ENCODE data around the gene STK33. TPM values are rescaled to one million over a fixed set of nuclear protein-coding genes. Genes with fewer than 3 reads are reported as not detected.

STK33 gene
- 4.7 and 6.6 TPM in 2 replicates for total RNA-seq (2014; rRNA removed; shearing (Covaris generic))

GRCh38 chr11:8593935-8594909 is at the start of gene STK33:
STK33 (minus strand) TSS chr11:8594228; CDS start chr11:8474905, 119,323 bp downstream.
- Histone ChIP-seq H3K27me3 (no peaks in the 10 kb centered on the region), H3K4me3 (peak within 1 kb of the TSS; percentile 73), H3K9me3 (replicated peaks) (no peaks in the 10 kb centered on the region), H3K27ac (peak within 1 kb of the TSS; percentile 16; the same call in 1 of the 2 replicates), H3K36me3 (no peaks in the 10 kb centered on the region), H3K4me1 (peaks cover 3% of the 10 kb centered on the region; the same call in 1 of the 2 replicates)
- DNase-seq, result peak; percentile 72 to 75

GRCh38 chr11:8642196-8642841 is 48.3 kb upstream of the STK33 start:
- H3K4me1 ChIP-seq, result no peaks in the 10 kb centered on the region
- no peak overlapping the region for H3K27ac ChIP-seq
- no peaks in the 10 kb centered on the region for H3K9me3 ChIP-seq (replicated peaks)
- DNase-seq, result no peak
- no peaks in the 10 kb centered on the region for H3K36me3 ChIP-seq
- H3K4me3 ChIP-seq, result no peak overlapping the region
- no peaks in the 10 kb centered on the region for H3K27me3 ChIP-seq

- Histone ChIP-seq H3K36me3 (no peaks in the 10 kb centered on the region), H3K27ac (no peak overlapping the region), H3K27me3 (no peaks in the 10 kb centered on the region), H3K4me1 (no peaks in the 10 kb centered on the region), H3K9me3 (replicated peaks) (no peaks in the 10 kb centered on the region), H3K4me3 (no peak overlapping the region)
- no peak for DNase-seq
Measured at GRCh38 chr11:8641332-8641731, 47.3 kb upstream of the STK33 start.

DNA sequence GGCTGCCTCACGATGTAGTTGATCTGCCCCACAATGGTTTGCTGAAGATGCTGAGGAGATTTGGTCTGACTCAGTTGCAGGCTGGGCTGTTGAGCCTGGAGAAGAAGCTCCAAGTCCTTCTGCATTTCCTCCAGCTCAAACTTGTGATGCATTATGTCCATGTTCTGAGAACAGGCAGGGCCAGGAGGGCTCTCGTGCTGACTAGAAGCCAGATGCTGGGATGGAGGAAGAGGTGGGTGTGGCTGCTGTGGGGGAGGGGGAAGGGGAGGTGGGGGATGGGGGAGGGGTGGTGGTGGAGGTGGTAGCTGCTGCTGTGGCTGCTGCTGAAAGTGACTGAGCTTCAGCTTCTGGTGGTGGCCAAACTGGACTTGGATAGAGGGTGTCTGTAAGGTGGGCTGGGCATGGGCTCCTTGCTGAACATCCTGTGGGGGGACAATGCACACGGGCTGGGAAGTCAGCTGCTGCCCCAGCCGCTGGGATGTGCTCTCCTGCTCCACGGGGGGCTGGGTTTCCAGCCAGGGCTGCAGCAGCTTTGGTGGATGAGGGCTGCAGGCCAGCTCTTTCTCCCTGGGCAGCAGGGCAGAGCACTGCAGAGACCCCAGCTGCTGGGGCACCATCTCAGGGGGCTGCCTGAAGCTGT is 46.4 kb upstream of the STK33 start:
- no peaks in the 10 kb centered on the region for H3K4me1 ChIP-seq
- H3K9me3 ChIP-seq (replicated peaks), result no peaks in the 10 kb centered on the region
- no peaks in the 10 kb centered on the region for H3K27me3 ChIP-seq
- H3K4me3 ChIP-seq, result no peak overlapping the region
- DNase-seq, result no peak
- H3K36me3 ChIP-seq, result no peaks in the 10 kb centered on the region
- no peak overlapping the region for H3K27ac ChIP-seq

DNA sequence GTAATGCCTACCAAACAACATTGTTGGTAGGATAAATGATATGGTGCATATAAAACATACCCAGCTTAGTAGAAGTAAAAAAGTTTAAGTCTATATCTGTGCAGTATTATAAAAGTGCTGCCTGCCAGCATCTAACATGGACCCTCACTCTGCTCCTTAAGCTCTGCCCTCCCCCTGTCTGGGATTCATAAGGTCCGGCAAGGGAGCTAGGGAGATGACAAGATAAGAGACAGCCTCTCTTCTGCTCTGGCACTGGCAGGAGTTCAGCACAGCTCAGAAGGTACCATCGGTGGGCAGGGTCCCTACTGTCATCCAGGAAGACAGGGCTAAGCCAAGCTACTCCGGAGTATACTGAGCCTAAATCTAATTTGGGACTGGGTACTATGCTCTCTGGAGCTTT is 45.6 kb upstream of the STK33 start:
- Histone ChIP-seq H3K4me1 (no peaks in the 10 kb centered on the region), H3K4me3 (no peak overlapping the region), H3K27me3 (no peaks in the 10 kb centered on the region), H3K9me3 (replicated peaks) (no peaks in the 10 kb centered on the region), H3K27ac (no peak overlapping the region), H3K36me3 (no peaks in the 10 kb centered on the region)
- DNase-seq, result no peak

- Histone ChIP-seq H3K4me1 (no peaks in the 10 kb centered on the region), H3K36me3 (no peaks in the 10 kb centered on the region), H3K27ac (no peak overlapping the region), H3K27me3 (no peaks in the 10 kb centered on the region), H3K4me3 (no peak overlapping the region), H3K9me3 (replicated peaks) (no peaks in the 10 kb centered on the region)
- no peak for DNase-seq
Measured at GRCh38 chr11:8638300-8638699, 44.3 kb upstream of the STK33 start.

DNA sequence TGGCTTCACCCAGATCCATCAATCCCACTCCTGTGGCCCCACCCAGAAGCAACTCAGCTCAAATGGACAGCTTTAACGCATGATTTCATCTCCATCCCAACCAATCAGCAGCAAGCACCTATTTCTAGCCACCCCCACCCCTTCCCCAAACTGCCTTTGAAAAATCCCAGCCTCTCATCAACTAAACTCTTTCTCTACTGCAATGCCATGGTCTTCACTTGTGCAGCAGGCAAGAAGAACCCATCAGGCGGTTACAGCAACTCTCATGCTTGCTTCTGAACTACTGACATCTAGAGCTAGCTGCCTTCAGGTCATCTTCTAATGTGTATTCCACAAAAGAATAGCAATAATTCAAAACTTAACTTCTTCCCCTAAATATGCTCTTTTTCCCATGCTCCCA is 42.1 kb upstream of the STK33 start:
- Histone ChIP-seq H3K27ac (no peak overlapping the region), H3K9me3 (replicated peaks) (no peaks in the 10 kb centered on the region), H3K4me1 (peaks cover 10% of the 10 kb centered on the region), H3K4me3 (no peak overlapping the region), H3K36me3 (no peaks in the 10 kb centered on the region), H3K27me3 (no peaks in the 10 kb centered on the region)
- no peak for DNase-seq

- no peaks in the 10 kb centered on the region for H3K9me3 ChIP-seq (replicated peaks)
- H3K36me3 ChIP-seq, result no peaks in the 10 kb centered on the region
- DNase-seq, result no peak
- H3K27me3 ChIP-seq, result no peaks in the 10 kb centered on the region
- no peak overlapping the region for H3K4me3 ChIP-seq
- H3K27ac ChIP-seq, result no peak overlapping the region
- peaks cover 10% of the 10 kb centered on the region for H3K4me1 ChIP-seq
Measured at GRCh38 chr11:8634498-8634897, 40.5 kb upstream of the STK33 start.

GRCh38 chr11:8631395-8632118 is 37.5 kb upstream of the STK33 start:
- Histone ChIP-seq H3K27ac (no peak overlapping the region), H3K4me1 (peaks cover 10% of the 10 kb centered on the region), H3K27me3 (no peaks in the 10 kb centered on the region), H3K36me3 (no peaks in the 10 kb centered on the region), H3K4me3 (no peak overlapping the region), H3K9me3 (replicated peaks) (no peaks in the 10 kb centered on the region)
- DNase-seq, result peak; percentile 56 to 71

- Histone ChIP-seq H3K4me1 (no peaks in the 10 kb centered on the region), H3K9me3 (replicated peaks) (no peaks in the 10 kb centered on the region), H3K4me3 (no peak overlapping the region), H3K27ac (no peak overlapping the region), H3K36me3 (no peaks in the 10 kb centered on the region), H3K27me3 (no peaks in the 10 kb centered on the region)
- no peak for DNase-seq
Measured at GRCh38 chr11:8624698-8625097, 30.7 kb upstream of the STK33 start.

DNA sequence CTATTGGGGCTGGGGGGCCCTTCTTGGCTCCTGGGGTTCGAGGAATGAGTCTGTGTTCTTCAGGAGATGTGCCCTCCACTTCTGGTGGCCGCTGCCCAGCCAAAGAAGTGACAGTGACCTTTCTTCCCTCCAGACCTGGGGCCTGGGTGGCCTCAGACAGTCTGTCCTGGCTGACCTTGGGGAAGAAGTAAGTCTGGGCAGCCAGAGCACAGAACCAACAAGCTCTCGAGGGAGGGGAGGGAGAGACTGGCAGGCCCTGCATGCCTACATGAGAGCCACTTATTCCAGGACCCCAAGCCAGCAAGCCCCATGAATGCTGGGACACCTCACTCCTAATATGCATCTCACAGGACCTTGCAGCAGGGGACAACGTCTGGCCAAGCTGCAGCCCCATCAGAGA is 27.1 kb upstream of the STK33 start:
- H3K27me3 ChIP-seq, result no peaks in the 10 kb centered on the region
- no peaks in the 10 kb centered on the region for H3K9me3 ChIP-seq (replicated peaks)
- DNase-seq, result no peak
- no peaks in the 10 kb centered on the region for H3K4me1 ChIP-seq
- H3K4me3 ChIP-seq, result no peak overlapping the region
- no peak overlapping the region for H3K27ac ChIP-seq
- H3K36me3 ChIP-seq, result no peaks in the 10 kb centered on the region

GRCh38 chr11:8617063-8617462 is 23.0 kb upstream of the STK33 start:
- Histone ChIP-seq H3K4me1 (no peaks in the 10 kb centered on the region), H3K36me3 (no peaks in the 10 kb centered on the region), H3K9me3 (replicated peaks) (no peaks in the 10 kb centered on the region), H3K4me3 (no peak overlapping the region), H3K27me3 (no peaks in the 10 kb centered on the region), H3K27ac (no peak overlapping the region)
- no peak for DNase-seq

GRCh38 chr11:8615291-8616032 is 21.4 kb upstream of the STK33 start:
- Histone ChIP-seq H3K36me3 (no peaks in the 10 kb centered on the region), H3K4me3 (no peak overlapping the region), H3K4me1 (no peaks in the 10 kb centered on the region), H3K27me3 (no peaks in the 10 kb centered on the region), H3K9me3 (replicated peaks) (no peaks in the 10 kb centered on the region), H3K27ac (no peak overlapping the region)
- no peak for DNase-seq

DNA sequence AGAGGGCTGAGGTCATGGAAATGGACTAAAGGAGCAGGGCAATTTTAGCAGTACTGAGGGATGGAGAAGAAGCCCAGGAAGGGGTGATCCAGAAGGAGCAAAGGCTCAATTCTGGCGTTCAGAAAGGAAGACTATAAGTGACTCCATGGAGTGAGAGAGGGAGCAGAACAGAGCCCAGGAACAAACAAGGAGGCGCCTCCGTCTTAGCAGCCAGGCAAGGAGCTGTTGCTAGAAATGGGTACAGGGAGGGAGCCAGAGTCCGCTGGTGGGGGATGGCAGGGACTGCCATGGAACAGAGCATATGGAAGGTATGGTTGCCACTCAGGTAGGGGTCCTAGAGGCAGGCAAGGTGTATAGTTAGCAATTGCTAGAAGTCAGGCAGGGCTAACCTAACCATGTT is 20.5 kb upstream of the STK33 start:
- no peaks in the 10 kb centered on the region for H3K36me3 ChIP-seq
- no peak for DNase-seq
- no peak overlapping the region for H3K27ac ChIP-seq
- H3K9me3 ChIP-seq (replicated peaks), result no peaks in the 10 kb centered on the region
- H3K27me3 ChIP-seq, result no peaks in the 10 kb centered on the region
- H3K4me1 ChIP-seq, result no peaks in the 10 kb centered on the region
- H3K4me3 ChIP-seq, result no peak overlapping the region

Measured in SJCRH30 (cell line).